T47D (cell line): ENCODE results near the gene EGF.

Experiments used
- DNase-seq, 2 experiments: peaks; one replicate each; pipeline versions ENCODE4 v3.0.0 to v3.0.0-alpha.2; 2011 to 2012; ENCODE audit warnings: low read depth in 1 of 2, low spot score in 1 of 2
- JUND ChIP-seq: IDR thresholded peaks from 2 replicates; pipeline ENCODE4 v1.6.1; 2012; ENCODE audit warnings: low read depth
- in situ Hi-C: cut with HindIII; loops from 2 replicates; pipeline ENCODE4 v1.10.0; 2016; ENCODE audit warnings: low sequenced_read_pairs, low pct_unique_long_range_greater_than_20kb

The EGF gene

GRCh38 chr4:109952612-109953011 is 39.9 kb downstream of the EGF start:
- in situ Hi-C loops: no loop called here
- no peak for DNase-seq
- TF ChIP-seq JUND: no peak

DNA sequence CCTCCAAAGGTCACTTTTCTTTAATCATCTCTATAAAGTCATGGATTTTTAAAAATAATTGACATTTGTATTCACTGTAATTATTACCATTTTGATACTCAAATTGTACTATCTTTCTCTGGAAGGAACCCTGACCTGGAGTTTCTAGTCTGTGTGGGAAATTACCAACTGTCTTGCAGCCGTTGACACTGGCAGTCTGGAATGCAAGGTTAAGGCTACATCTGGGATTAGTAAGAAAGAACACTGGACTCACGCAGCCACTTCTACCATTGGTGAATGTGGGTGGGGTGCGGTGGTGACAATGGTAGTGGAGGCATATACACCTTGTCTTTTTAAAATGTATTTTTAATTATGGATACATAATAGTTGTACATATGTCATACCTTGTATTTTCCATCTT is 40.9 kb downstream of the EGF start:
- in situ Hi-C loops: no loop called here
- no peak for DNase-seq
- TF ChIP-seq JUND: no peak

DNA sequence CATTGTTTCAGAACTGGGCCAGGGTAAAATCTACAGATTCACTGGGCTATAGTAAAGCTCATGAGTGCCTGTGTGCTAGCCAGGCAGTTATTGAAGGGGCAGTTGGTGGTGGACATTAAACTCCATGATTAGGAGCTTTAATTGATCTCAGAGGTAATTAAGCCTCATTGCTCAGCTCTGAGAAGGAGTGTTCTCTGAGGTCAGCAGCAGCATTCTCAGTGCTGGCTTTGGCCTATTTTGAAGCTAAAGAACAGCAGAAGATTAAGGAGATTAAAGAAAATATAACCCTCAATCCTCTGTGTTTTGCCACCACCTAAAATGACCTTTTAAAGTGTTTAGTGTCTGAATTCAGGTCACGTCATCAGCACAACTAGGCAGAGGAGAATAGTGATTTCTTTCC is 42.5 kb downstream of the EGF start:
- no peak for DNase-seq
- TF ChIP-seq JUND: no peak
- in situ Hi-C loops: no loop called here

- no peak for TF ChIP-seq JUND
- no peak for DNase-seq
- in situ Hi-C loops: no loop called here
Observed at GRCh38 chr4:109957227-109957626, 44.5 kb downstream of the EGF start.

DNA sequence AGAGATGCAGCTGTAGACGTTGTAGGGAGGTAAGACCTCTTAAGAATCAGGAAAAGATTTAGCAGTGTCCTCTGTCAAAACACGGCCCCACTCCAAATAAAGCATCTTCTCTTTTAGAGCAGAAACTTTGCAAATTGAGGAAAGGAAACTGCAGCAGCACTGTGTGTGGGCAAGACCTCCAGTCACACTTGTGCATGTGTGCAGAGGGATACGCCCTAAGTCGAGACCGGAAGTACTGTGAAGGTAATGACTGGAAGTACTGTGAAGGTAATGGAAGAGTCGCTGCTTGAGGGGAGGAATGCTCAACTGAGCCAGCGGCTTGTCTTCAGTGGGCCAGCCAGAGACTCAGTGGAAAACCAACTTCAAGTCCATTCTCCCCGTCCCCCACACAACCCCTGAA is 46.5 kb downstream of the EGF start:
- TF ChIP-seq JUND: no peak
- in situ Hi-C loops: no loop called here
- DNase-seq: no peak

- TF ChIP-seq JUND: no peak
- DNase-seq: no peak
- in situ Hi-C loops: no loop called here
Observed at GRCh38 chr4:109962401-109962800, 49.7 kb downstream of the EGF start.

- TF ChIP-seq JUND: no peak
- in situ Hi-C loops: no loop called here
- no peak for DNase-seq
Observed at GRCh38 chr4:109966891-109967481, 54.3 kb downstream of the EGF start.

- no peak; the same call in 1 of the 2 replicates for TF ChIP-seq JUND
- DNase-seq: peak in 1 of 2 experiments; percentile 67
Observed at GRCh38 chr4:109967798-109968520, 55.3 kb downstream of the EGF start.

GRCh38 chr4:109969087-109969486 is 56.4 kb downstream of the EGF start:
- DNase-seq: no peak
- no peak for TF ChIP-seq JUND
- in situ Hi-C loops: no loop called here

More at GRCh38 chr4:109967798-109968520, 55.3 kb downstream of the EGF start:
- in situ Hi-C loops: no loop called here

- in situ Hi-C loops: no loop called here
- DNase-seq: no peak
- TF ChIP-seq JUND: no peak
Observed at GRCh38 chr4:109969919-109970318, 57.2 kb downstream of the EGF start.

GRCh38 chr4:109972786-109973528 is 60.3 kb downstream of the EGF start:
- no peak for TF ChIP-seq JUND
- DNase-seq: no peak
- in situ Hi-C loops: no loop called here

DNA sequence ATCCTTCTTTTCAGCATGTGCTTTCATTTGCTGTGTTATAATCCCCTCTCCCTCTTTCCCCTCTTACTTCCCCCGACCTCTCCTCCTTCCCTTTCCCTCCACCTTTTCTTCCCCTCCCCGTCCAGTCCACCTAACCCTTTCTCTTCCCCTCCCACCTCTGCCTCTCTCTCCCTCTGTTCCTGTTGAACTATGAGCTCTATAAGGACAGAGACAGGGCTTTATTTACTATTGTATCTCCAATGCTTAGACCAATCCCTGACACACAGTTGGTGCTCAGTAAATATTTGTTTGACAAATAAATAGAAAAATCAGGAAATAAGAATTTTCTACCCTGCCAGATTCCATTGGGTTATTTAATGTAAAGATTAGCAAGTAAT is 60.8 kb downstream of the EGF start:
- no peak for TF ChIP-seq JUND
- in situ Hi-C loops: no loop called here
- DNase-seq: no peak

GRCh38 chr4:109976189-109976588 is 63.5 kb downstream of the EGF start:
- DNase-seq: no peak
- in situ Hi-C loops: no loop called here
- TF ChIP-seq JUND: no peak
